H4 (cell line): ENCODE data around the gene TNXB. TPM values are rescaled to one million over a fixed set of nuclear protein-coding genes. Genes with fewer than 3 reads are reported as not detected.
"Not testable (repeated sequence)": the region's sequence is repeated elsewhere in the genome, so short reads cannot be mapped to it uniquely, and the experiment has no call there.

Experiments used
- DNase-seq: peaks from one replicate; pipeline ENCODE4 v3.0.0-alpha.2; 2015; ENCODE audit warnings: low spot score
- total RNA-seq: library from RNA; depleted of rRNA; stranded (reverse); fragments of >200 nt; shearing (Covaris generic); gene quantifications from 2 replicates; pipeline ENCODE4 v1.2.3, GENCODE V29; 2014; rRNA removed

TNXB gene
- total RNA-seq, 1 experiment from 2014 or later: 0.29 TPM

GRCh38 chr6:32004393-32004792 is 104.7 kb downstream of the TNXB start:
- not testable (repeated sequence) for DNase-seq

- not testable (repeated sequence) for DNase-seq
Observed at GRCh38 chr6:32003301-32003700, 105.8 kb downstream of the TNXB start.

GRCh38 chr6:32002546-32003268 is 106.4 kb downstream of the TNXB start:
- DNase-seq: not testable (repeated sequence)

GRCh38 chr6:31996385-31996784 is 112.8 kb downstream of the TNXB start:
- DNase-seq: not testable (repeated sequence)

GRCh38 chr6:31994421-31994820 is 114.7 kb downstream of the TNXB start:
- not testable (repeated sequence) for DNase-seq

Other genes with a start within 250 kb of the TNXB start
- gene NEU1, start 246.5 kb downstream of the TNXB start, total RNA-seq: 91.5 and 101 TPM in 2 replicates
- gene SLC44A4, start 230.3 kb downstream of the TNXB start, total RNA-seq: not detected in 2 replicates
- gene EHMT2, start 211.6 kb downstream of the TNXB start, total RNA-seq: 44.6 and 49.6 TPM in 2 replicates
- gene ZBTB12, start 207.3 kb downstream of the TNXB start, total RNA-seq: 0.62 and 0.70 TPM in 2 replicates
- gene C2, start 181.6 kb downstream of the TNXB start, total RNA-seq: 0.75 TPM in 1 of 2 replicates, not detected in the other
- 1.5 and 4.3 TPM in 2 replicates for gene CFB, start 163.2 kb downstream of the TNXB start, total RNA-seq
- gene NELFE, start 150.4 kb downstream of the TNXB start, total RNA-seq: 140 and 141 TPM in 2 replicates
- gene SKIC2, start 150.2 kb downstream of the TNXB start, total RNA-seq: 21.1 and 23.8 TPM in 2 replicates
- 11.0 and 13.5 TPM in 2 replicates for gene DXO, start 137.2 kb downstream of the TNXB start, total RNA-seq
- gene C4A, start 127.3 kb downstream of the TNXB start, total RNA-seq: 7.2 and 8.5 TPM in 2 replicates
- 6.5 and 10.9 TPM in 2 replicates for gene C4B, start 94.5 kb downstream of the TNXB start, total RNA-seq
- 0.48 TPM in 1 of 2 replicates, not detected in the other for gene CYP21A2, start 70.9 kb downstream of the TNXB start, total RNA-seq
- gene ATF6B, start 18.9 kb upstream of the TNXB start, total RNA-seq: 17.1 and 23.4 TPM in 2 replicates
- gene FKBPL, start 20.9 kb upstream of the TNXB start, total RNA-seq: 11.7 and 14.2 TPM in 2 replicates
- 0.10 TPM in 1 of 2 replicates, not detected in the other for gene PRRT1, start 42.6 kb upstream of the TNXB start, total RNA-seq
- gene PPT2, start 44.8 kb upstream of the TNXB start, total RNA-seq: 19.3 and 25.7 TPM in 2 replicates
- gene EGFL8, start 55.3 kb upstream of the TNXB start, total RNA-seq: 0.43 and 1.7 TPM in 2 replicates
- gene AGPAT1, start 66.7 kb upstream of the TNXB start, total RNA-seq: 45.6 and 51.3 TPM in 2 replicates
- 55.7 and 56.9 TPM in 2 replicates for gene RNF5, start 69.1 kb upstream of the TNXB start, total RNA-seq
- gene AGER, start 74.9 kb upstream of the TNXB start, total RNA-seq: 0.41 TPM in 1 of 2 replicates, not detected in the other
- 14.3 and 17.4 TPM in 2 replicates for gene PBX2, start 80.9 kb upstream of the TNXB start, total RNA-seq
- 3.2 and 3.9 TPM in 2 replicates for gene GPSM3, start 83.3 kb upstream of the TNXB start, total RNA-seq
- 0.23 and 0.43 TPM in 2 replicates for gene NOTCH4, start 114.7 kb upstream of the TNXB start, total RNA-seq